ENCODE results near the gene IL17RE. TPM values are rescaled to one million over a fixed set of nuclear protein-coding genes. Genes with fewer than 3 reads are reported as not detected.

Gene IL17RE
- total and polyA plus RNA-seq, 4 donors, result 7.0 to 26.1 (median 17.1) TPM

GRCh38 chr3:9901967-9902366 is 681 bp upstream of the IL17RE start:
- no peak overlapping the region for H3K4me3 ChIP-seq

GRCh38 chr3:9903238-9903624 is 583 bp downstream of the IL17RE start:
- ATAC-seq (ENCODE audit: insufficient read depth, low FRiP score) (no peak), DNase-seq (peak in 2 of 3 donors; percentile 20 to 46)
- no peaks in the 10 kb centered on the region for H3K9me3 ChIP-seq (ENCODE audit: control insufficient read depth in 4 of 4, insufficient read depth in 3 of 4, low read length in 3 of 4)
- no peaks in the 10 kb centered on the region for H3K27me3 ChIP-seq (ENCODE audit: control insufficient read depth in 3 of 3, insufficient read depth in 3 of 3, low read length in 2 of 3)
- peak overlapping the region in 1 of 2 donors; percentile 76 for H3K27ac ChIP-seq (ENCODE audit: low read depth in 1 of 2, low read length in 1 of 2)
- H3K4me3 ChIP-seq, result no peak overlapping the region
- TF ChIP-seq CTCF (IDR thresholded peaks at IDR 0.05; ENCODE audit: control extremely low read depth, extremely low read depth), result no peak
- H3K36me3 ChIP-seq (ENCODE audit: control insufficient read depth in 4 of 4, insufficient read depth in 4 of 4, low read length in 4 of 4), result no peaks in the 10 kb centered on the region
- H3K4me1 ChIP-seq (ENCODE audit: control insufficient read depth in 5 of 5, insufficient read depth in 5 of 5, low read length in 5 of 5), result peaks cover 0 to 17% (median 5%) of the 10 kb centered on the region in 5 donors
- peak overlapping the region; percentile 40 to 46 for H3K9ac ChIP-seq (ENCODE audit: insufficient read depth in 1 of 2, low read length in 2 of 2)
- 22% methylated on average over 4 of the region's 4 CpGs for WGBS, 2 donors

More at GRCh38 chr3:9901967-9902366, 681 bp upstream of the IL17RE start:
- H3K27me3 ChIP-seq (ENCODE audit: control insufficient read depth in 3 of 3, insufficient read depth in 3 of 3, low read length in 2 of 3), result no peaks in the 10 kb centered on the region
- H3K9ac ChIP-seq (ENCODE audit: insufficient read depth in 1 of 2, low read length in 2 of 2), result no peak overlapping the region
- peak in 2 of 3 donors; percentile 20 to 22 for DNase-seq
- no peaks in the 10 kb centered on the region for H3K36me3 ChIP-seq (ENCODE audit: control insufficient read depth in 4 of 4, insufficient read depth in 4 of 4, low read length in 4 of 4)
- peak overlapping the region in 1 of 2 donors; percentile 76 for H3K27ac ChIP-seq (ENCODE audit: low read depth in 1 of 2, low read length in 1 of 2)
- no peak for TF ChIP-seq CTCF (IDR thresholded peaks at IDR 0.05; ENCODE audit: control extremely low read depth, extremely low read depth)
- no peak for ATAC-seq (ENCODE audit: insufficient read depth, low FRiP score)
- peaks cover 0 to 26% (median 11%) of the 10 kb centered on the region in 5 donors for H3K4me1 ChIP-seq (ENCODE audit: control insufficient read depth in 5 of 5, insufficient read depth in 5 of 5, low read length in 5 of 5)
- WGBS, 2 donors, result 16 to 61% methylated on average over 5 of the region's 5 CpGs
- no peaks in the 10 kb centered on the region for H3K9me3 ChIP-seq (ENCODE audit: control insufficient read depth in 4 of 4, insufficient read depth in 3 of 4, low read length in 3 of 4)

GRCh38 chr3:9903904-9904303 is 1.3 kb downstream of the IL17RE start:
- WGBS, 2 donors, result 81 to 88% methylated on average over 4 of the region's 4 CpGs
- ATAC-seq (ENCODE audit: insufficient read depth, low FRiP score) (no peak), DNase-seq (no peak)
- Histone ChIP-seq H3K4me1 (ENCODE audit: control insufficient read depth in 5 of 5, insufficient read depth in 5 of 5, low read length in 5 of 5) (peaks cover 0 to 10% (median under 1%) of the 10 kb centered on the region in 5 donors), H3K36me3 (ENCODE audit: control insufficient read depth in 4 of 4, insufficient read depth in 4 of 4, low read length in 4 of 4) (no peaks in the 10 kb centered on the region), H3K27me3 (ENCODE audit: control insufficient read depth in 3 of 3, insufficient read depth in 3 of 3, low read length in 2 of 3) (no peaks in the 10 kb centered on the region), H3K27ac (ENCODE audit: low read depth in 1 of 2, low read length in 1 of 2) (no peak overlapping the region), H3K9me3 (ENCODE audit: control insufficient read depth in 4 of 4, insufficient read depth in 3 of 4, low read length in 3 of 4) (no peaks in the 10 kb centered on the region), H3K9ac (ENCODE audit: insufficient read depth in 1 of 2, low read length in 2 of 2) (peak overlapping the region in 1 of 2 donors; percentile 9), H3K4me3 (no peak overlapping the region)
- TF ChIP-seq CTCF (IDR thresholded peaks at IDR 0.05; ENCODE audit: control extremely low read depth, extremely low read depth), result no peak

- 91 to 92% methylated on average over 5 of the region's 5 CpGs for WGBS, 2 donors
- Histone ChIP-seq H3K9ac (ENCODE audit: insufficient read depth in 1 of 2, low read length in 2 of 2) (no peak overlapping the region), H3K27me3 (ENCODE audit: control insufficient read depth in 3 of 3, insufficient read depth in 3 of 3, low read length in 2 of 3) (no peaks in the 10 kb centered on the region), H3K36me3 (ENCODE audit: control insufficient read depth in 4 of 4, insufficient read depth in 4 of 4, low read length in 4 of 4) (no peaks in the 10 kb centered on the region), H3K4me3 (no peak overlapping the region), H3K27ac (ENCODE audit: low read depth in 1 of 2, low read length in 1 of 2) (no peak overlapping the region), H3K9me3 (ENCODE audit: control insufficient read depth in 4 of 4, insufficient read depth in 3 of 4, low read length in 3 of 4) (no peaks in the 10 kb centered on the region), H3K4me1 (ENCODE audit: control insufficient read depth in 5 of 5, insufficient read depth in 5 of 5, low read length in 5 of 5) (peaks cover 0 to 7% (median 5%) of the 10 kb centered on the region in 5 donors)
- no peak for TF ChIP-seq CTCF (IDR thresholded peaks at IDR 0.05; ENCODE audit: control extremely low read depth, extremely low read depth)
- DNase-seq, result no peak
- no peak for ATAC-seq (ENCODE audit: insufficient read depth, low FRiP score)
Measured at GRCh38 chr3:9906480-9906879, 3.8 kb downstream of the IL17RE start.
